Stomach smooth muscle (tissue), 2 donors: ENCODE measurements around the gene EMILIN3.
A peak's percentile ranks its signal among the peaks of the same experiment; 100 is the strongest.

Experiments
- H3K27ac ChIP-seq: one replicate; pipeline ENCODE4 v1.7.0; 2013; ENCODE audit warnings: mild to moderate bottlenecking, low read length, inconsistent platforms
- H3K27me3 ChIP-seq, 2 donors: one replicate each; pipeline ENCODE4 v1.7.0; 2013; ENCODE audit warnings: low read length in 2 of 2; ENCODE audit not compliant: insufficient read depth in 2 of 2, control insufficient read depth in 1 of 2
- H3K36me3 ChIP-seq, 2 donors: one replicate each; pipeline ENCODE4 v1.7.0; 2013; ENCODE audit warnings: low read length in 2 of 2; ENCODE audit not compliant: control insufficient read depth in 2 of 2, insufficient read depth in 2 of 2
- H3K4me1 ChIP-seq: one replicate; pipeline ENCODE4 v1.7.0; 2013; ENCODE audit warnings: low read length; ENCODE audit not compliant: control insufficient read depth, insufficient read depth
- H3K4me3 ChIP-seq, 2 donors: one replicate each; pipeline ENCODE4 v1.7.0; 2013; ENCODE audit warnings: low read length in 2 of 2
- H3K9ac ChIP-seq, 2 donors: one replicate each; pipeline ENCODE4 v1.7.0; 2013; ENCODE audit warnings: low read length in 2 of 2, mild to moderate bottlenecking in 1 of 2
- H3K9me3 ChIP-seq, 2 donors: one replicate each; pipeline ENCODE4 v1.7.0; 2013; ENCODE audit warnings: low read length in 2 of 2; ENCODE audit not compliant: control insufficient read depth in 2 of 2
- donor health status: healthy.
- donor health status: Pancreatic carcinoma.

The EMILIN3 gene

DNA sequence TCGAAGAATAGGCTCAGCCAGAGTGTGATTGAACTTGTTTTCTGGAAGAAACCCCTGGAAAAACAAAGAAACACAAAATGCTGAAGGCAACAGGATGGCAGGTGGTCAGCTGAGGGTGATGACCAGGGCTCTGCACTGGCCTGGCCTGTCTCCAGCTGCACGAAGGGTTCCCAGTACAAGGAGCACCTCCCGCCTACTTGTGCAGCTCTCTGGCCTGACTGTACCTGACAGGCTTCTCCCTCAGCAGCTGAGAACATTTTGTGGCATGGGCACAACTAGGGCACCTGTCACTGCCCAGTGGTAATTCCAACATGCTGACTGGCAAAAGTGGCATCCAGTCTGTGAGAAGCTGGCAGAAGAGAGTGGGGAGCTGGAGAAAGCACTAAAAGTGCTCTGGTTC is 38.8 kb upstream of the EMILIN3 start:
- Histone ChIP-seq H3K4me1 (no peaks in the 10 kb centered on the region), H3K9me3 (no peaks in the 10 kb centered on the region), H3K27ac (no peak overlapping the region), H3K4me3 (no peak overlapping the region), H3K9ac (no peak overlapping the region), H3K27me3 (no peaks in the 10 kb centered on the region), H3K36me3 (peaks cover 52 to 57% of the 10 kb centered on the region in 2 donors)

- H3K9me3 ChIP-seq: no peaks in the 10 kb centered on the region
- no peak overlapping the region for H3K27ac ChIP-seq
- H3K36me3 ChIP-seq: peaks cover 41 to 44% of the 10 kb centered on the region in 2 donors
These were observed 37.0 kb upstream of the EMILIN3 start for GRCh38 chr20:41403604-41404003.

DNA sequence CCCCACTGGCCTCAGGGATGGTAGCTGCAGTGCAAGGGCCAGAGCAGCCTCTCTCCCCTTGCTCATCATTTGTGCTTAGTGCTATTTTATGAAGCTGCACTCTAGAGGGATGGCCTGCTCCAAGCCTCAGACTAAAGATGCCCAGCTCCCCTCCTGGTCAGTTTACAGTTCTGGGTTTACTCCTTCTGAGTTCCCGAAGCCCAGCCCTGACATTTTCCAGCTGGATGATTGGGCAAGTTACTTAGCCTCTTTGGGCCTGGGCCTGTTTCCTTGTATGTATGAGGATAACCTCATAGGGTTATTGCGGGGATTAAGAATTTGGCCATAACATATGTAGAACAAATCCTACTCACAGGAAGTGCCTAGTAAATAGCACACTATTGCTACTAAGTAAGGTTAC is 31.8 kb upstream of the EMILIN3 start:
- Histone ChIP-seq H3K36me3 (peaks cover 5 to 6% of the 10 kb centered on the region in 2 donors), H3K4me3 (no peak overlapping the region), H3K27me3 (no peaks in the 10 kb centered on the region), H3K9ac (no peak overlapping the region), H3K27ac (peak overlapping the region; percentile 41), H3K4me1 (peaks cover 26% of the 10 kb centered on the region), H3K9me3 (no peaks in the 10 kb centered on the region)

More at GRCh38 chr20:41403604-41404003, 37.0 kb upstream of the EMILIN3 start:
- Histone ChIP-seq H3K9ac (no peak overlapping the region), H3K27me3 (no peaks in the 10 kb centered on the region), H3K4me3 (no peak overlapping the region), H3K4me1 (no peaks in the 10 kb centered on the region)

GRCh38 chr20:41395667-41396664 is 29.3 kb upstream of the EMILIN3 start:
- no peaks in the 10 kb centered on the region for H3K27me3 ChIP-seq
- H3K4me1 ChIP-seq: peaks cover 40% of the 10 kb centered on the region
- H3K9me3 ChIP-seq: no peaks in the 10 kb centered on the region
- H3K27ac ChIP-seq: peak overlapping the region; percentile 31
- H3K4me3 ChIP-seq: no peak overlapping the region
- H3K36me3 ChIP-seq: no peaks in the 10 kb centered on the region
- no peak overlapping the region for H3K9ac ChIP-seq

GRCh38 chr20:41394931-41395666 is 28.5 kb upstream of the EMILIN3 start:
- Histone ChIP-seq H3K9ac (no peak overlapping the region), H3K4me1 (peaks cover 40% of the 10 kb centered on the region), H3K4me3 (no peak overlapping the region), H3K27ac (no peak overlapping the region), H3K27me3 (no peaks in the 10 kb centered on the region), H3K9me3 (no peaks in the 10 kb centered on the region), H3K36me3 (no peaks in the 10 kb centered on the region)

DNA sequence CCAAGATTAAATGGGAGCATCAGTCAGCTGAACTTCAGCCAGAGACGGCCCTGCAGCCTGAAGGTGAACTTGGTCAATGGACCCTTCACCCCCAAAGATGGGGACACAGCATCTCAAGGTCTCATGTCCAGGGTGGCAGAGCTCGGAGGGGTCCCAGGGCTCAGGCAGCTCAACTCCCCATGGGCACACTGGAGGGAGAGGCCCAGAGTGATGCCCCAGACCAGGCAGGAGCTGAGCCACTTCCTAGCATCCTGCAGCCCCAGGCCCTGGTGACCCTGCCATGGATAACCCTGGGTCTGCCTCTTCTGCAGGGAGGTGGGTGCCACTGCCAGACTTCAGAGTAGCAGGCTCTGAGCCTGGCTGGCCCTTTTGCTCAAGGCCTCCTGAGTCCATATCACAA is 27.5 kb upstream of the EMILIN3 start:
- no peaks in the 10 kb centered on the region for H3K36me3 ChIP-seq
- no peaks in the 10 kb centered on the region for H3K27me3 ChIP-seq
- no peak overlapping the region for H3K9ac ChIP-seq
- no peak overlapping the region for H3K4me3 ChIP-seq
- no peaks in the 10 kb centered on the region for H3K9me3 ChIP-seq
- peaks cover 40% of the 10 kb centered on the region for H3K4me1 ChIP-seq
- H3K27ac ChIP-seq: no peak overlapping the region

DNA sequence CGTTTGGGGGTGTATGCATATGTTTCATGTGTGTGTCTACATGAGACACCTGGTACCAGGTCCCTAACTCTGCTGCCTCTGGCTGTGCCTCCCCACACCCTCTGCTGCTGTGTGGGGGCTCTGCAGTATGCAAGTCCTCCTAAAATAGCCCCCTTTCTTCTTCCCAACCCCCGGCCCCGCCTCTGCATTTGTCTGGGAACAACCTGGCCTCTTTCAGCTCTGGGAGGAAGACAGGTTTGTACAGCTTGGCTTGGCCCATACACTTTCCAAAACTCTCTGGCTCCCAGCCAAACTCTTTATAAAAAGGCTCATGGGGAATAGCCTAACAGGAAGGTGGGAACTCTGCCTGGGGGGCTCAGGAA is 27.1 kb upstream of the EMILIN3 start:
- no peak overlapping the region for H3K4me3 ChIP-seq
- no peaks in the 10 kb centered on the region for H3K9me3 ChIP-seq
- no peaks in the 10 kb centered on the region for H3K27me3 ChIP-seq
- H3K36me3 ChIP-seq: no peaks in the 10 kb centered on the region
- H3K9ac ChIP-seq: no peak overlapping the region
- no peak overlapping the region for H3K27ac ChIP-seq
- H3K4me1 ChIP-seq: peaks cover 40% of the 10 kb centered on the region

GRCh38 chr20:41392871-41393704 is 26.5 kb upstream of the EMILIN3 start:
- Histone ChIP-seq H3K9ac (no peak overlapping the region), H3K36me3 (no peaks in the 10 kb centered on the region), H3K27ac (no peak overlapping the region), H3K27me3 (no peaks in the 10 kb centered on the region), H3K9me3 (no peaks in the 10 kb centered on the region), H3K4me3 (no peak overlapping the region), H3K4me1 (peaks cover 36% of the 10 kb centered on the region)

- Histone ChIP-seq H3K9ac (no peak overlapping the region), H3K4me3 (no peak overlapping the region), H3K9me3 (no peaks in the 10 kb centered on the region), H3K4me1 (peaks cover 36% of the 10 kb centered on the region), H3K27me3 (no peaks in the 10 kb centered on the region), H3K36me3 (no peaks in the 10 kb centered on the region), H3K27ac (no peak overlapping the region)
These were observed 25.7 kb upstream of the EMILIN3 start for GRCh38 chr20:41392295-41392694.

DNA sequence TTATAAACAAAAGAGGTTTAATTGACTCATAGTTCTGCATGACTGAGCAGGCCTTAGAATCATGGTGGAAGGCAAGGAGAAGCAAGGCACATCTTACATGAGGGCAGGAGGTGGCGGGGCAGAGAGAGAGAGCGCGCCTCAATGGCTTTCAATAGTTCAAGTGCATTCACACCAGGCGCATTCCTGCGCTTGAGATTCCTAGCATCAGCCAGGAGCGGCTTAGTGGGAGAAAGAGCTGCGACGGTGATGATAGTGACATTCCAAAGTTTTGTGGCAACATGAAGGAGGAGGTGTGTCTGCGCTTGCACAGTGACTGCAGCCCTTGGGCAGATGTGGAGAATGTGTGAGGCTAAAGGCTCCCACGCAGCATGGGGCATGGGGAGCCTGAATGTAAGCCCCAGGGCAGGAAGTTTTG is 25.0 kb upstream of the EMILIN3 start:
- H3K4me1 ChIP-seq: peaks cover 36% of the 10 kb centered on the region

More for the DNA sequence above, 25.0 kb upstream of the EMILIN3 start:
- Histone ChIP-seq H3K9ac (no peak overlapping the region), H3K9me3 (no peaks in the 10 kb centered on the region), H3K27ac (no peak overlapping the region), H3K36me3 (no peaks in the 10 kb centered on the region), H3K27me3 (no peaks in the 10 kb centered on the region), H3K4me3 (no peak overlapping the region)
